Activated CD8-positive, alpha-beta memory T cell treated with anti-CD3 and anti-CD28 coated beads, Interleukin-2, amount 50 U/mL, for 1 hour (primary cell): ENCODE results near the gene ANKDD1A.

Experiments
- DNase-seq: peaks from one replicate; pipeline ENCODE4 v3.0.0-alpha.2; 2020; ENCODE audit errors: extremely low read depth

The ANKDD1A gene

DNA sequence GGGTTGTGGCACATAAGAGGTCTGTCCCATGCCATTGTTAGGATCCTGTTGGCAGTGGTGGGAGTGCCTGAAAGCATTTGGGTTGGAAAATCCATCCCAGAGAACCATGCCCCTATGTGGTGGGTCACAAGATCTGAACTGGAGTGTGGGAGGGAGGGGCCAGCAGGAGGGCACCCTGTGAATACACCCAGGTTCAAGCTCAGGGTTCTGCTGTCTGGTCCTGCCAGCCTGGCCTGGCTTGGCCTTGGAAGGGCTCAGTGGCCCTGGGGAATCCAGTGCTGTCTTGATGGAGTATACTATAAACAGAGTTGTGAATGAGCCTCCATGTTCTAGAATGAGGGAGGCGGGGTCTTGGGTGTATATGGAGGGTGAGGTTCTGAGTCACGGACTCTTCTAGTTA lies 11.8 kb downstream of the ANKDD1A start:
- DNase-seq: no peak

GRCh38 chr15:64925335-64926330 lies 13.9 kb downstream of the ANKDD1A start:
- DNase-seq: no peak

- DNase-seq: no peak
Measured at GRCh38 chr15:64926661-64927060, 15.0 kb downstream of the ANKDD1A start.

DNA sequence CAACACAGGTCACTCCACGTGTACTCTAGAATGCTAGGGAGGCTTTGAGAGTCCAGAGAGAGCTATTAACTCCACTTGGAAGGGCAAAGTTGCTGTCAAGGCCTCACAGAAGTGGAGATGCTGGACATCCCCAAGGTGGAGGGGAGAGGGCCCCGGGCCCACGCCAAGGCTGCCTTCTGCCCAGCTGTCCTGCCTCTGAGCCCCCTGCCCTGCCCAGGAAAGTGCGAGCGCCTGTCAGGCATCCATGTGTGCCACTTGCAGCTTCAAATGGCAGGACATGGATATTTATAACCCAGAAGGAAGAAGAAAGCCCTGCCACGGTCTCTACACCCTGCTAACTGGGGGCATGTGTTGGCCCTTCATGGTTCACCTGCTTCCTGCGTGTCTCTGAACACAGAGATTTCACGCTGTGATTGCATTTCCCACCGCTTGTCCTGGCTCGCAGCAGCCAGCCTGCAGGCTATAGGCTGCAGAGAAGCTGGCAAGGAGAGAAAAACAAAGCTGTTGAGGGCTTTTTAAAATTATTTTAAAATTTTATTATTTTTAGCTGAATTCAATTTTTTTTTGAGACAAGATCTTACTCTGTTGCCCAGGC lies 17.0 kb downstream of the ANKDD1A start:
- no peak for DNase-seq

DNA sequence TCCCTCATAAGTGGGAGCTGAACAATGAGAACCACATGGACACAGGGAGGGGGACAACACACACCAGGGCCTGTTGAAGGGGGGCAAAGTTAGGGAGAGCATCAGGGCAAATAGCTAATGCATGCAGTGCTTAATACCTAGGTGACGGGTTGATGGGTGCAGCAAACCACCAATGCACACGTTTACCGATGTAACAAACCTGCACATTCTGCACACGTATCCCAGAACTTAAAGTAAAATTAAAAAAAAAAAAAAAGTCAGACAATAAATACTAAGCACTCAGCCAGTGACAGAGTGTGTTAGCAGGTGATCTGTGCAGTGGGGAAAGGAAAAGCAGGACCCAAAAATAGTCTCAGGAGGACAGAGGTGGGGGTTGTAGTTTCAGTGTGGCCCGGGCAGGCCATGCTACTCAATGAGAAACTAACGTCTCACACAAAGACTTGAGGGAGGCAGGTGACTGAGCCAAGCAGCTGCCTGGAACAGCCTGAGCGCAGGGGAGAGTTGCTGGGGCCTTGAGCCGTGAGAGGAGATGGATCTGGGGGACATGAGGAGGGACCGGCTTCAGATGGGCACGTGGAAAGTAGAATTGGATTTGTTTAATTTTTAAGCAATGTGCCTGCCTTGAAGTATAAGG lies 18.4 kb downstream of the ANKDD1A start:
- DNase-seq: no peak

DNA sequence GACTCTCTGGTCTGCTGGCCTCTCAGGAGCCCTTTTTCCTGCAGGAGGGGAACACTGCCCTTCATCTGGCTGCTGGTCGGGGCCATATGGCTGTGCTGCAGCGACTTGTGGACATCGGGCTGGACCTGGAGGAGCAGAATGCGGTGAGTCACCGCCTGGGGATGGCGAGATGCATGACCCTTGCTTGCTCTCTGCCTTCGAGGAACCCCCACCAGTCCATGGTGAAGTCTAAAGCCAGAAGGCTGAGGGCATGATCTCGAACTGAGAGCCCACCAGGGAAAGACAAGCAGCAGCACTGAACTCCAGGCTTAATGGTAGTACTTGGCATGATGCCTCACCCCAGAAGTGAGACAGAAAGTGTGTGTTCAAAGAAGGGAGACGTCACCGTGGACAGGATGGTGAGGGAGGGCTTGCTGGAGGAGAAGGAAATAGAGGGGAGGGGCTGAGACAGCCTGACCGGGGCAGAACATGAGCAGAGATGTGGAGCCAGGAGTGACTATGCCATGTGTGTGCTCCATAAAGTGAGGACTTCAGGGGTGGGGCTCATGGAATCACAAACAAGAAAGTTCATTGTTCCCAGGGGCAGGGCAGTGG lies 19.2 kb downstream of the ANKDD1A start:
- DNase-seq: no peak

GRCh38 chr15:64931381-64931780 lies 19.7 kb downstream of the ANKDD1A start:
- DNase-seq: no peak

DNA sequence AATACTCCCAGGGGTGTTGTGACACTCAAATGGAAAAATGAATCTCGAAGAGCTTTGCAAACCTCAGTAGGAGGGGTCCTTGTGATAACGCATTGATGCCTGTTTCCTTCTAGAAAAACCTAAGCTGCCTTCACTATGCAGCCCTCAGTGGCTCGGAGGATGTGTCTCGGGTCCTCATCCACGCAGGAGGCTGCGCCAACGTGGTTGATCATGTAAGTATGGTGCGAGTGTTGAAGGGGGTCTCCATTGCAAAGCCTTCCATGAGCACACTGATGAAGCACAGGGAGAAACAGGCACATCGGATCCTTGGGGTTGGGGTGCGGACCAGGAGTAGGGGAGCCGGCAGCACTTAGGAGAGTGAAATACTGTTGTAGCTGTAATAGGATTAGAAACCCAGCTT lies 22.3 kb downstream of the ANKDD1A start:
- DNase-seq: no peak

DNA sequence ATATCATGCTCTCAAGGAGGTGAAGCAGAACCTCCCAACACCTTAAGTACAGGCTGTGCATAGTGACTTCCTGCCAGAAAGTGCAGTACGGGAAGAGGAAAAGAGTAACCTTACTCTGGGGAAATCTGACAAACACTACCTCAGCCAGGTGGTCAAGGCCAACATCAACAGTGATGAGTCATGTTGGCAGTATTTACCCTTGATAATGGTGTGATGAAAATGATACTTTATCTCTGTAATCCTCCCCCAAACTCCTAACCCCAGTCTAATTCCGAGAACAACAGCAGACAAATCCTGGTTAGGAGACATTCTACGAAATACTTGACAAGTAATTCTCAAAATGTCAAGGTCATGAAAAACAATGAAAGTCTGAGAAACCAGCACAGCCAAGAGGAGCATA lies 26.5 kb downstream of the ANKDD1A start:
- DNase-seq: no peak

DNA sequence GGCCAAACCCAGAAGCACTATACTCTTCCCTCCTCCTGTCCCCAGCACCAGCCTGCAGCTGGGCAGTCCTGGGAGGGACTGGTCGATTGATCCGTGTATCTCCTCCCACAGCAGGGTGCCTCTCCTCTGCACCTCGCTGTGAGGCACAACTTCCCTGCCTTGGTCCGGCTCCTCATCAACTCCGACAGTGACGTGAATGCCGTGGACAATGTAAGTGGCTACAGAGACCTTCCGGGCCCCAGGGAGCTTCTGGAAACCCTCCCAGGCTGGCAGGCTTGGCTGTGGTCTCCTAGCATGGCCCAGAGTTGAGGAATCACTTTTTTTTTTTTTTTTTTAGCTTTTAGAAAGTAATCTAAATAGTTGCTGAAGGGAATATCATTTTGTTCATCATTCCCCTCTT lies 30.7 kb downstream of the ANKDD1A start:
- no peak for DNase-seq

- no peak for DNase-seq
Measured at GRCh38 chr15:64943512-64944225, 32.0 kb downstream of the ANKDD1A start.

- DNase-seq: no peak
Measured at GRCh38 chr15:64944961-64945360, 33.3 kb downstream of the ANKDD1A start.

GRCh38 chr15:64947211-64947610 lies 35.5 kb downstream of the ANKDD1A start:
- DNase-seq: no peak

- DNase-seq: no peak
Measured at GRCh38 chr15:64948916-64949315, 37.2 kb downstream of the ANKDD1A start.

GRCh38 chr15:64949383-64950186 lies 37.9 kb downstream of the ANKDD1A start:
- no peak for DNase-seq

DNA sequence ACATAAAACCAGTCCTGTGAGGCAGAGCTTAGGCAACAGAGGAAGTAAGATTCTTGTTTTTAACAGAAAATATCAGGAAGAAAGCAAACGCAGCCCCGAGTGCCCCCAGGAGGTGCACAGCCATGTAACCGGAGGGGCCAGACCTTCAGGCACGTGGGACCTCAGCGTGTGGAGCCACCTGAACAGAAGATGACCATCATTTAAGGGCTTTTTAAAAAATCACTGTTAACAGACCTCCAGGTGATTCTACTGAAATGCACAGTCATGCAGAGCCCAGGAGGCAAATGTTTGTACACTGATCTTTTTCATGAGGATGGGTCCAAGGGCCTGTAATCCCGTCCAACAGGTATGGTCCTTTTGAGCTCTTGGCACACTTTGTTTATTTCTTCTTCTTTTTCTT lies 39.2 kb downstream of the ANKDD1A start:
- DNase-seq: no peak

DNA sequence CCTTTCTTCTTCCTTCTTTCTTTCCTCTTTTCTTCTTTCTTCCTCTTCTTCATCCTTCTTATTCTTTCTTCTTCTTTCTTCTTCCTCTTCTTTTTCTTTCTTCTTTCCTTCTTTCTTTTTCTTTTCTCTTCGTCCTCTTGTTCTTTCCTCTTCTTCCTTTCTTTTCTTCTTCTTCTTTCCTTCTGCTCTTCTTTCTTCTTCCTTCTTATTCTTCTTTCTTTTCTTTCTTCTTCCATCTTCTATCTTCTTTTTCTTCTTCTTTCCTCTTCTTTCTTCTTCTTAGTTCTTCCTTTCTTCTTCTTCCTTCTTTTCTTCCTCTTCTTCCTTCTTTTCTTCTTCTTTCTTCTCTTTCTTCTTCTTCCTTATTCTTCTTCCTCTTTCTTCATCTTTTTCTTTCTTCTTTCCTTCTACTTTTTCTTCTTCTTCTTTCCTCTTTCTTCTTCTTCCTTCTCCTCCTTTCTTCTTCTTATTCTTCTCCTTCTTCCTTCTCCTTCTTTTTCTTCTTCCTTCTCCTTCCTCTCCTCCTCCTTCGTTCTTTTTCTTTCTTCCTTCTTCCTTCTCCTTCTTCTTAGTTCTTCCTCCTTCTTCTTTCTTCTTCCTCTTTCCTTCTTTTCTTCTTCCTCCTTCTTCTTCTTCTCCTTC lies 40.2 kb downstream of the ANKDD1A start:
- no peak for DNase-seq

GRCh38 chr15:64954395-64954794 lies 42.7 kb downstream of the ANKDD1A start:
- no peak for DNase-seq

GRCh38 chr15:64959128-64959527 lies 47.4 kb downstream of the ANKDD1A start:
- no peak for DNase-seq

- no peak for DNase-seq
Measured at GRCh38 chr15:64960153-64960552, 48.5 kb downstream of the ANKDD1A start.
